GM18511 (cell line): ENCODE results near the gene GIPC3.
"Not testable (repeated sequence)": the region's sequence is repeated elsewhere in the genome, so short reads cannot be mapped to it uniquely, and the experiment has no call there.

Source experiments
- ATAC-seq: cut with Tn5 transposase; IDR thresholded peaks from one replicate; pipeline ENCODE4 v1.9.1; 2021; ENCODE audit warnings: mild to moderate bottlenecking, moderate library complexity; ENCODE audit not compliant: unreplicated experiment

The GIPC3 gene

GRCh38 chr19:3550947-3551791, 34.1 kb upstream of the GIPC3 start:
- ATAC-seq, result no peak

- no peak for ATAC-seq
Measured at GRCh38 chr19:3551792-3552095, 33.5 kb upstream of the GIPC3 start.

- ATAC-seq, result no peak
Measured at GRCh38 chr19:3554254-3555083, 30.8 kb upstream of the GIPC3 start.

- ATAC-seq, result no peak
Measured at GRCh38 chr19:3555653-3556422, 29.4 kb upstream of the GIPC3 start.

- no peak for ATAC-seq
Measured at GRCh38 chr19:3556423-3556977, 28.8 kb upstream of the GIPC3 start.

GRCh38 chr19:3556978-3557460, 28.3 kb upstream of the GIPC3 start:
- ATAC-seq, result peak; percentile 21

GRCh38 chr19:3557461-3558248, 27.6 kb upstream of the GIPC3 start, which contains the start of gene MFSD12:
TSS of gene MFSD12 (minus strand) at chr19:3557586. CDS start at chr19:3557403, 183 bp downstream.
- ATAC-seq, result peak; percentile 93

GRCh38 chr19:3563709-3564524, 21.4 kb upstream of the GIPC3 start:
- no peak for ATAC-seq

GRCh38 chr19:3565139-3565538, 20.1 kb upstream of the GIPC3 start:
- ATAC-seq, result no peak

GRCh38 chr19:3570042-3570441, 15.2 kb upstream of the GIPC3 start:
- ATAC-seq, result not testable (repeated sequence)

GRCh38 chr19:3570606-3571011, 14.7 kb upstream of the GIPC3 start:
- no peak for ATAC-seq

GRCh38 chr19:3572132-3572854, 13.0 kb upstream of the GIPC3 start:
- peak; percentile 91 for ATAC-seq

GRCh38 chr19:3572855-3573161, 12.5 kb upstream of the GIPC3 start, which contains the start of gene HMG20B:
TSS of gene HMG20B (plus strand) at chr19:3572944. CDS start at chr19:3573310, 366 bp downstream.
- peak; percentile 6 for ATAC-seq

- peak; percentile 16 for ATAC-seq
Measured at GRCh38 chr19:3573162-3573857, 12.0 kb upstream of the GIPC3 start.

- ATAC-seq, result no peak
Measured at GRCh38 chr19:3573858-3574637, 11.2 kb upstream of the GIPC3 start.

GRCh38 chr19:3575260-3575741, 10.0 kb upstream of the GIPC3 start:
- no peak for ATAC-seq
